Measurements from ENCODE around the gene LGALS7. TPM values are rescaled to one million over a fixed set of nuclear protein-coding genes. Genes with fewer than 3 reads are reported as not detected.
"Not testable (repeated sequence)": the region's sequence is repeated elsewhere in the genome, so short reads cannot be mapped to it uniquely, and the experiment has no call there.

The LGALS7 gene
- polyA plus RNA-seq (2013, experiment 1 of 2) = not detected
- polyA plus RNA-seq (2013, experiment 2 of 2) = not detected

DNA sequence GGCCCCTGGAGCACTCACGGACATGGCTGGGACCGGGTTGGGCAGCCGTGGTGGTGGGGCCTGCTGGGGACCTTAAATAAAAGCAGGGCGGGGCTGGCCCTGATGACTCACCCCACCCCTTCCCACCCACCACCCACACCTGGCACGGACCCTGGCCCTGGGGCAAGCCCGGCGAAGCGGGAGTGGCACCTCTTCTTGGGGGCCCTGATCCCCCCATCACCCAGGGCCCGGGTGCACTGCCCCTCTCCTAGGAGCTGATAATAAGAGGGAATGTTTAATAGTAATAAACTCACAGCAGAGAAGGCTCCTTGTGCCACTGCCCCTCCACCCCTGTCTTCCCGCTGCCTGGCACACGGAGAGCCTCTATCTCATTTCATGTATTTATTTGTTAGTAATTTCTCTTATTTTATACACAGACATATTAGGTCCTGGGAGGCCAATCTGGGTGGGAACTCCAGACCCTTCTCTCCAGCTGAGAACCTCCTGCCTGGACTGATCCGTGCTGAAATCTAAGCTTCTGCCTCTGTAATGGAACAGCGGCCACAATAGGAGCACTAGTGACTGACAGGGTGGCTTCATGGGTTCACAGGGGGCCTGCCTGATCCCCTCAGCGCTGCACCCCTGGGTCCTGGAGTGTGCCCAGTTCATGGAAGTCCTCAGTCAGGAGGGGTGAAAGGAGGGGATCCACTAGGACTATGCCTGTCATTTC is at the start of gene LGALS7:
TSS of gene LGALS7 (minus strand) at position 49 of the 709 bp plus-strand sequence. CDS start at position 24, 25 bp downstream.
- Histone ChIP-seq H2AFZ (ENCODE audit: low read depth, low read length) (no peak within 1 kb of the TSS), H3K4me1 (ENCODE audit: control insufficient read depth, insufficient read depth, low read depth, low read length) (peaks cover 3% of the 10 kb centered on the region), H3K36me3 (ENCODE audit: control insufficient read depth in 1 of 2, insufficient read depth in 2 of 2, low read depth in 1 of 2, low read length in 2 of 2) (no peaks in the 10 kb centered on the region), H2BK5ac (ENCODE audit: low read depth, low read length, poor library complexity, severe bottlenecking) (no peak within 1 kb of the TSS), H3K18ac (ENCODE audit: low read depth in 1 of 2, low read length in 2 of 2) (no peak within 1 kb of the TSS), H4K8ac (ENCODE audit: low read length) (no peak within 1 kb of the TSS), H3K9me3 (ENCODE audit: control insufficient read depth, low read length) (no peaks in the 10 kb centered on the region), H3K4me3 (ENCODE audit: insufficient read depth in 1 of 2, low read depth in 1 of 2, low read length in 2 of 2) (no peak within 1 kb of the TSS), H4K91ac (ENCODE audit: low read length) (no peak within 1 kb of the TSS), H3K4me2 (ENCODE audit: low read length, poor library complexity, severe bottlenecking) (no peak within 1 kb of the TSS), H3K79me1 (replicated peaks; ENCODE audit: low read length, poor library complexity, severe bottlenecking) (no peaks in the 10 kb centered on the region), H3K23ac (ENCODE audit: low read length in 2 of 2) (no peak within 1 kb of the TSS), H2BK15ac (ENCODE audit: low read depth, poor library complexity, severe bottlenecking) (peak within 1 kb of the TSS; percentile 67), H2AK5ac (ENCODE audit: low read length, severe bottlenecking) (no peak within 1 kb of the TSS), H3K9ac (ENCODE audit: low read length) (no peak within 1 kb of the TSS), H3K4ac (ENCODE audit: low read depth in 1 of 2, low read length in 2 of 2) (no peak within 1 kb of the TSS), H2BK120ac (ENCODE audit: low read depth, low read length) (peak within 1 kb of the TSS; percentile 19), H3K27ac (ENCODE audit: low read length, poor library complexity, severe bottlenecking) (no peak within 1 kb of the TSS), H3K14ac (ENCODE audit: low read length in 2 of 2) (no peak within 1 kb of the TSS), H2BK12ac (ENCODE audit: low read length in 2 of 2) (peak within 1 kb of the TSS in 1 of 2 experiments; percentile 54), H3K27me3 (ENCODE audit: control insufficient read depth in 1 of 2, insufficient read depth in 1 of 2, low read length in 2 of 2) (peaks cover 0 to 2% of the 10 kb centered on the region in 2 experiments)
- no peak for DNase-seq
- 68% methylated on average over 3 of the region's 14 CpGs for WGBS

DNA sequence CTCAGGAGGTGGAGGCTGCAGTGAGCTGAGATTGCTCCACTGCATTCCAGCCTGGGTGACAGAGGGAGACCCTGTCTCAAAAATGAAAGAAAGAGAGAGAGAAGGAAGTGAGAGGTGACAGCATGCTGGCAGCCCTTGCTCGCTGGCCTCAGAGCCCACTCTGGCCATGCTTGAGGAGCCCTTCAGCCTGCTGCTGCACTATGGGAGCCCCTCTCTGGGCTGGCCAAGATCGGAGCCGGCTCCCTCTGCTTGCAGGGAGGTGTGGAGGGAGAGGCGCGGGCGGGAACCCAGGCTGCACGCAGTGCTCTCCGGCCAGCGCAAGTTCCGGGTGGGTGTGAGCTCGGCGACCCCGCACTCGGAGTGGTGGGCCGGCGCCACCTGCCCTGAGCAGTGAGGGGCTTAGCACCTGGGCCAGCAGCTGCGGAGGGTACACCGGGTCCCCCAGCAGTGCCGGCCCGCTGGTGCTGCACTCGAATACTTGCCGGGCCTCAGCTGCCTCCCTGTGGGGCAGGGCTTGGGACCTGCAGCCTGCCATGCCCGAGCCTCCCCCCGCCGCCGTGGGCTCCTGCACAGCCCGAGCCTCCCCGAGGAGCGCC is 48.0 kb upstream of the LGALS7 start:
- 98% methylated on average over 23 of the region's 29 CpGs for WGBS

DNA sequence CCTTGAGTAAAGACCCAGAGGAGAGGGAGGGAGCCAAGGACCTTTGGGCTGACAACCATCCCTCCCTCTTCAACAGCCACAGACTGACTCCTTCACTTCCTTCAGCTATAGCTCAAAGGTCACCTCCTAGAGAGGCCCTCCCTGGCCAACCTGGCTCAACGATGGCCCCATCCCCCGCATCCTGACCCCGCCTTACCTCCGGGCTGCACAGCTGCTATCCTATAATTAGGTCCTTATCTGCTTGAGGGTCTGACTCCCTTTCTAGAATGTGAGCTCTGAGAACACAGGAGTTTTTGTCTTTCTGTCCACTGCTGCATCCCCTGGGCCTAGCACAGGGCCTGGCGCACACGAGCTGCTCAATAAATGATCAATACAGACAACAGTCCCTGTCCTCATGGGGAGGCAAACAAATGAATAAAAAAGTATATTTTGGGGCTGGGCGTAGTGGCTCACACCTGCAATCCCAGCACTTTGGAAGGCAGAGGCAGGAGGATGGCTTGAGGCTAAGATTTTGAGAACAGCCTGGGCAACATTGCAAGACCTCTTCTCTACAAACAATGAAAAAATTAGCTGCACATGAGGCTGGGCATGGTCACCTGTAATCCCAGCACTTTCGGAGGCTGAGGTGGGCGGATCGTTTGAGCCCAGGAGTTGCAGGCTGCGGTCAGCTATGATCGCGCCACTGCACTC is 46.1 kb upstream of the LGALS7 start:
- Histone ChIP-seq H2BK12ac (ENCODE audit: low read length in 2 of 2) (no peak overlapping the region), H3K23ac (ENCODE audit: low read length in 2 of 2) (no peak overlapping the region), H4K91ac (ENCODE audit: low read length) (no peak overlapping the region), H2BK15ac (ENCODE audit: low read depth, poor library complexity, severe bottlenecking) (no peak overlapping the region), H3K14ac (ENCODE audit: low read length in 2 of 2) (no peak overlapping the region), H3K4me1 (ENCODE audit: control insufficient read depth, insufficient read depth, low read depth, low read length) (peaks cover 3% of the 10 kb centered on the region), H3K9ac (ENCODE audit: low read length) (no peak overlapping the region), H3K79me1 (replicated peaks; ENCODE audit: low read length, poor library complexity, severe bottlenecking) (peaks cover 19% of the 10 kb centered on the region), H3K27me3 (ENCODE audit: control insufficient read depth in 1 of 2, insufficient read depth in 1 of 2, low read length in 2 of 2) (no peaks in the 10 kb centered on the region), H2AK5ac (ENCODE audit: low read length, severe bottlenecking) (no peak overlapping the region), H2AFZ (ENCODE audit: low read depth, low read length) (no peak overlapping the region), H3K9me3 (ENCODE audit: control insufficient read depth, low read length) (no peaks in the 10 kb centered on the region), H3K4ac (ENCODE audit: low read depth in 1 of 2, low read length in 2 of 2) (no peak overlapping the region), H3K18ac (ENCODE audit: low read depth in 1 of 2, low read length in 2 of 2) (no peak overlapping the region), H3K4me3 (ENCODE audit: insufficient read depth in 1 of 2, low read depth in 1 of 2, low read length in 2 of 2) (no peak overlapping the region), H3K27ac (ENCODE audit: low read length, poor library complexity, severe bottlenecking) (no peak overlapping the region), H3K36me3 (ENCODE audit: control insufficient read depth in 1 of 2, insufficient read depth in 2 of 2, low read depth in 1 of 2, low read length in 2 of 2) (peaks cover 39 to 67% of the 10 kb centered on the region in 2 experiments), H2BK120ac (ENCODE audit: low read depth, low read length) (no peak overlapping the region), H3K4me2 (ENCODE audit: low read length, poor library complexity, severe bottlenecking) (no peak overlapping the region), H2BK5ac (ENCODE audit: low read depth, low read length, poor library complexity, severe bottlenecking) (no peak overlapping the region), H4K8ac (ENCODE audit: low read length) (peak overlapping the region; percentile 59)
- no peak for DNase-seq
- WGBS = 83% methylated on average over 12 of the region's 13 CpGs

More for the DNA sequence above, 48.0 kb upstream of the LGALS7 start:
- H3K23ac ChIP-seq (ENCODE audit: low read length in 2 of 2); DNase-seq; H3K9ac ChIP-seq (ENCODE audit: low read length); H2BK12ac ChIP-seq (ENCODE audit: low read length in 2 of 2); H2AFZ ChIP-seq (ENCODE audit: low read depth, low read length); H3K4me2 ChIP-seq (ENCODE audit: low read length, poor library complexity, severe bottlenecking); H3K4ac ChIP-seq (ENCODE audit: low read depth in 1 of 2, low read length in 2 of 2); H3K4me3 ChIP-seq (ENCODE audit: insufficient read depth in 1 of 2, low read depth in 1 of 2, low read length in 2 of 2); H3K9me3 ChIP-seq (ENCODE audit: control insufficient read depth, low read length); H2BK120ac ChIP-seq (ENCODE audit: low read depth, low read length); H2AK5ac ChIP-seq (ENCODE audit: low read length, severe bottlenecking); H4K8ac ChIP-seq (ENCODE audit: low read length); H3K14ac ChIP-seq (ENCODE audit: low read length in 2 of 2); H2BK15ac ChIP-seq (ENCODE audit: low read depth, poor library complexity, severe bottlenecking); H3K27me3 ChIP-seq (ENCODE audit: control insufficient read depth in 1 of 2, insufficient read depth in 1 of 2, low read length in 2 of 2); H3K27ac ChIP-seq (ENCODE audit: low read length, poor library complexity, severe bottlenecking); H4K91ac ChIP-seq (ENCODE audit: low read length); H3K4me1 ChIP-seq (ENCODE audit: control insufficient read depth, insufficient read depth, low read depth, low read length); H2BK5ac ChIP-seq (ENCODE audit: low read depth, low read length, poor library complexity, severe bottlenecking); H3K18ac ChIP-seq (ENCODE audit: low read depth in 1 of 2, low read length in 2 of 2): not testable (repeated sequence)
- H3K36me3 ChIP-seq (ENCODE audit: control insufficient read depth in 1 of 2, insufficient read depth in 2 of 2, low read depth in 1 of 2, low read length in 2 of 2) = peaks cover 32 to 51% of the 10 kb centered on the region in 2 experiments
- H3K79me1 ChIP-seq (replicated peaks; ENCODE audit: low read length, poor library complexity, severe bottlenecking) = peaks cover 19% of the 10 kb centered on the region

DNA sequence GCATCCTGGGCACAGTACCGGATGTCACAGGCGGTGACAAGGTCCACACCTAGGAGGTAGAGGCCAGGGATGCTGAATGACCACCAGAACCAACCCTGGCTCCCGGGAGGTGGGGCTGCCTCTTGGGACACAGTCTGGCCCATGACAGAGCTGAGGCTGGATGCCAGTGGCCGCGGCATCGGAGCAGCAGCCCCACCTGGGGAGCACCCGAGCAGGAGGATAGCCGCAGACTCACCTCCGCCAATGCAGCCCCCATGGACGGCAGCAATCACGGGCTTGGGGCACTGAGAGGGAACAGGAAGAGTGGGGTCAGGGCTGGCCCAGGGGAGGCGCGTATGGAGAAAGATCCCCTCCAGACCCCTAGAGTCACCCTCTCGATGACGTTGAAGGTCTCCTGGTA is 43.8 kb upstream of the LGALS7 start:
- DNase-seq = no peak
- Histone ChIP-seq H2BK12ac (ENCODE audit: low read length in 2 of 2) (no peak overlapping the region), H3K9ac (ENCODE audit: low read length) (no peak overlapping the region), H3K36me3 (ENCODE audit: control insufficient read depth in 1 of 2, insufficient read depth in 2 of 2, low read depth in 1 of 2, low read length in 2 of 2) (peaks cover 32 to 59% of the 10 kb centered on the region in 2 experiments), H3K79me1 (replicated peaks; ENCODE audit: low read length, poor library complexity, severe bottlenecking) (peaks cover 12% of the 10 kb centered on the region), H3K18ac (ENCODE audit: low read depth in 1 of 2, low read length in 2 of 2) (no peak overlapping the region), H2BK5ac (ENCODE audit: low read depth, low read length, poor library complexity, severe bottlenecking) (no peak overlapping the region), H3K23ac (ENCODE audit: low read length in 2 of 2) (no peak overlapping the region), H3K4ac (ENCODE audit: low read depth in 1 of 2, low read length in 2 of 2) (no peak overlapping the region), H3K4me1 (ENCODE audit: control insufficient read depth, insufficient read depth, low read depth, low read length) (peaks cover 5% of the 10 kb centered on the region), H3K14ac (ENCODE audit: low read length in 2 of 2) (no peak overlapping the region), H3K27ac (ENCODE audit: low read length, poor library complexity, severe bottlenecking) (no peak overlapping the region), H3K4me2 (ENCODE audit: low read length, poor library complexity, severe bottlenecking) (no peak overlapping the region), H4K8ac (ENCODE audit: low read length) (no peak overlapping the region), H3K9me3 (ENCODE audit: control insufficient read depth, low read length) (no peaks in the 10 kb centered on the region), H2AFZ (ENCODE audit: low read depth, low read length) (no peak overlapping the region), H3K4me3 (ENCODE audit: insufficient read depth in 1 of 2, low read depth in 1 of 2, low read length in 2 of 2) (no peak overlapping the region), H3K27me3 (ENCODE audit: control insufficient read depth in 1 of 2, insufficient read depth in 1 of 2, low read length in 2 of 2) (no peaks in the 10 kb centered on the region), H2BK120ac (ENCODE audit: low read depth, low read length) (no peak overlapping the region), H2BK15ac (ENCODE audit: low read depth, poor library complexity, severe bottlenecking) (no peak overlapping the region), H2AK5ac (ENCODE audit: low read length, severe bottlenecking) (no peak overlapping the region), H4K91ac (ENCODE audit: low read length) (no peak overlapping the region)
- over 99% methylated on average over 15 of the region's 15 CpGs for WGBS

Measured in mesenchymal stem cell (in vitro differentiated cells and primary cell).